CD14-positive monocyte (primary cell): ENCODE results near the gene DAPK2. TPM values are rescaled to one million over a fixed set of nuclear protein-coding genes. Genes with fewer than 3 reads are reported as not detected.

Experiments
- DNase-seq, 3 donors: peaks; one replicate each; pipeline ENCODE4 v3.0.0-alpha.2; 2011 to 2022
- H2AFZ ChIP-seq: 2 replicates; pipeline ENCODE4 v1.6.0; 2012; ENCODE audit warnings: mild to moderate bottlenecking, low read depth, low read length, inconsistent platforms; ENCODE audit not compliant: insufficient read depth, poor library complexity, severe bottlenecking
- H3K27ac ChIP-seq, 2 donors: 1 replicate in 1 of 2; 2 replicates in 1 of 2; pipeline ENCODE4 v1.5.1; 2012 to 2013; ENCODE audit warnings: low read length in 2 of 2, control low read depth in 1 of 2, inconsistent platforms in 1 of 2, low read depth in 1 of 2, mild to moderate bottlenecking in 1 of 2
- H3K27me3 ChIP-seq, 2 donors: one replicate each; pipeline versions ENCODE4 v1.6.0 to v1.6.1; 2011 to 2013; ENCODE audit warnings: low read length in 2 of 2; ENCODE audit not compliant: control insufficient read depth in 2 of 2, insufficient read depth in 2 of 2
- H3K36me3 ChIP-seq, 2 donors: replicated peaks in 1 of 2; 1 replicate in 1 of 2; 2 replicates in 1 of 2; pipeline versions ENCODE4 v1.5.1 to v1.6.1; 2012 to 2013; ENCODE audit warnings: low read length in 2 of 2, control low read depth in 1 of 2, inconsistent platforms in 1 of 2, mild to moderate bottlenecking in 1 of 2; ENCODE audit not compliant: insufficient read depth in 2 of 2, control insufficient read depth in 1 of 2
- H3K4me1 ChIP-seq, 2 donors: 1 replicate in 1 of 2; 2 replicates in 1 of 2; pipeline versions ENCODE4 v1.5.1 to v1.6.1; 2012 to 2013; ENCODE audit warnings: low read length in 2 of 2, control low read depth in 1 of 2, inconsistent platforms in 1 of 2, mild to moderate bottlenecking in 1 of 2, moderate library complexity in 1 of 2; ENCODE audit not compliant: insufficient read depth in 2 of 2, control insufficient read depth in 1 of 2
- H3K4me2 ChIP-seq: replicated peaks from 2 replicates; pipeline ENCODE3; 2012; ENCODE audit warnings: low read length, moderate library complexity, mild to moderate bottlenecking; ENCODE audit not compliant: poor library complexity, severe bottlenecking; ENCODE audit errors: extremely low read depth
- H3K4me3 ChIP-seq, 3 experiments: fragments of 200-600 bp in 1 of 3; sonication (generic) in 1 of 3; replicated peaks in 1 of 3; 1 replicate in 2 of 3; 2 replicates in 1 of 3; pipeline ENCODE4 v1.5.1; 2011 to 2013; ENCODE audit warnings: low read length in 3 of 3, mild to moderate bottlenecking in 3 of 3, control low read depth in 2 of 3, low read depth in 2 of 3, inconsistent platforms in 1 of 3, moderate library complexity in 1 of 3
- H3K79me2 ChIP-seq: 2 replicates; pipeline ENCODE4 v1.6.0; 2012; ENCODE audit warnings: mild to moderate bottlenecking, control low read depth, inconsistent platforms, low read length, moderate library complexity; ENCODE audit not compliant: insufficient read depth
- H3K9ac ChIP-seq: 2 replicates; pipeline ENCODE4 v1.6.0; 2017; ENCODE audit warnings: low read length, mild to moderate bottlenecking; ENCODE audit not compliant: insufficient read depth, poor library complexity, severe bottlenecking
- H3K9me3 ChIP-seq, 2 donors: replicated peaks in 1 of 2; 1 replicate in 1 of 2; 2 replicates in 1 of 2; pipeline versions ENCODE4 v1.5.1 to v1.6.1; 2012 to 2013; ENCODE audit warnings: low read length in 2 of 2, control low read depth in 1 of 2; ENCODE audit not compliant: control insufficient read depth in 1 of 2, insufficient read depth in 1 of 2
- H4K20me1 ChIP-seq: 2 replicates; pipeline ENCODE4 v1.6.0; 2012; ENCODE audit warnings: mild to moderate bottlenecking, low read length, control low read depth, moderate library complexity; ENCODE audit not compliant: insufficient read depth
- H3K27ac Mint-ChIP-seq, 7 donors: one replicate each; pipeline ENCODE4 v1.8.0; 2020; ENCODE audit warnings: mild to moderate bottlenecking in 7 of 7, mixed read lengths in 7 of 7, moderate library complexity in 6 of 7, inconsistent platforms in 2 of 7
- H3K27me3 Mint-ChIP-seq, 3 donors: one replicate each; pipeline ENCODE4 v1.8.0; 2021 to 2022; ENCODE audit warnings: low read depth in 3 of 3, mild to moderate bottlenecking in 3 of 3, mixed read lengths in 3 of 3, moderate library complexity in 3 of 3, inconsistent platforms in 1 of 3
- H3K36me3 Mint-ChIP-seq, 2 donors: one replicate each; pipeline ENCODE4 v1.8.0; 2020; ENCODE audit warnings: mixed read lengths in 2 of 2, inconsistent platforms in 1 of 2, mild to moderate bottlenecking in 1 of 2
- H3K4me1 Mint-ChIP-seq: one replicate; pipeline ENCODE4 v1.8.0; 2020; ENCODE audit warnings: mild to moderate bottlenecking, mixed read lengths
- H3K4me3 Mint-ChIP-seq, 2 donors: one replicate each; pipeline ENCODE4 v1.8.0; 2020; ENCODE audit warnings: mild to moderate bottlenecking in 2 of 2, mixed read lengths in 2 of 2, moderate library complexity in 1 of 2
- H3K9me3 Mint-ChIP-seq, 7 donors: one replicate each; pipeline ENCODE4 v1.8.0; 2020 to 2022; ENCODE audit warnings: mixed read lengths in 7 of 7, mild to moderate bottlenecking in 6 of 7, moderate library complexity in 6 of 7, inconsistent platforms in 2 of 7
- WGBS: methylation state at CpG from one replicate; pipeline ENCODE4 v1.1.5; 2013; ENCODE audit warnings: missing lambda C conversion rate; ENCODE audit not compliant: insufficient coverage; 5-methylcytosine and 5-hydroxymethylcytosine counted together
- intact Hi-C, 2 donors: fragments of 100-400 bp; cut with micrococcal nuclease; formaldehyde crosslinking; loops; one replicate each; pipeline versions ENCODE4 v1.15.0 to v1.15.1; 2023
- polyA plus RNA-seq, 3 donors: library from polyadenylated mRNA; depleted of rRNA in 1 of 3; unstranded in 2 of 3; stranded (reverse) in 1 of 3; fragments of 300-500 nt in 2 of 3; fragments of >200 nt in 1 of 3; fragmentation: Illumina TruSeq in 2 of 3; gene quantifications; 1 replicate in 2 of 3; 2 replicates in 1 of 3; pipeline ENCODE4 v1.2.3, GENCODE V29; 2012 to 2021
- TF ChIP-seq, protein P1 (sequence below): fragments of 200-600 bp; IDR thresholded peaks from one replicate; pipeline ENCODE4 v1.8.0; 2022; ENCODE audit warnings: antibody characterized with exemption, mild to moderate bottlenecking

The DAPK2 gene
- polyA plus RNA-seq, 3 donors = 0.59 to 4.1 (median 2.1) TPM

DNA sequence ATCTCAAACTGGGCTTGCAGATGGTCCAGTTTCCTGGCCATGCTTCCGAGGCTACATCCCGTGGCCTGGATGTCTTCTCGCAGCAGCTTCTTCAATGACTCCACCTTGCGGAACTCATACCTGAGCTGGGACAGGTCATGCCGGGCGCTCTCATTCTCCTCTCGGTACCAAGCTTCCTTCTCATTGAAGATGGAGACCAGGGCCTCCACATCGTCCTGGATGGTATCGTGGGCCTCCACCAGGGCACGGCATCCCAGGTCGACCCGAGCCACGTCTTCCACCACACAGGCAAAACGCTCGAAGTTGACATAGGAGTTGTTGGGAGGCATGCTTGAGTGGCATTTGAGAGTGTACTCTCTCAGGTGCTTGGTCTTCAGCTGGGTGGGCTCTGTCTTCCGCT lies 123.4 kb downstream of the DAPK2 start:
- H3K4me2 ChIP-seq = no peak overlapping the region
- peaks cover 0 to 4% (median 2%) of the 10 kb centered on the region in 3 donors for H3K27me3 Mint-ChIP-seq
- H3K36me3 Mint-ChIP-seq = peaks cover 0 to 4% of the 10 kb centered on the region in 2 donors
- H4K20me1 ChIP-seq = no peaks in the 10 kb centered on the region
- no peak overlapping the region for H3K4me3 ChIP-seq
- WGBS = 100% methylated on average over 8 of the region's 16 CpGs
- no peaks in the 10 kb centered on the region for H3K4me1 ChIP-seq
- TF ChIP-seq, protein P1, sequence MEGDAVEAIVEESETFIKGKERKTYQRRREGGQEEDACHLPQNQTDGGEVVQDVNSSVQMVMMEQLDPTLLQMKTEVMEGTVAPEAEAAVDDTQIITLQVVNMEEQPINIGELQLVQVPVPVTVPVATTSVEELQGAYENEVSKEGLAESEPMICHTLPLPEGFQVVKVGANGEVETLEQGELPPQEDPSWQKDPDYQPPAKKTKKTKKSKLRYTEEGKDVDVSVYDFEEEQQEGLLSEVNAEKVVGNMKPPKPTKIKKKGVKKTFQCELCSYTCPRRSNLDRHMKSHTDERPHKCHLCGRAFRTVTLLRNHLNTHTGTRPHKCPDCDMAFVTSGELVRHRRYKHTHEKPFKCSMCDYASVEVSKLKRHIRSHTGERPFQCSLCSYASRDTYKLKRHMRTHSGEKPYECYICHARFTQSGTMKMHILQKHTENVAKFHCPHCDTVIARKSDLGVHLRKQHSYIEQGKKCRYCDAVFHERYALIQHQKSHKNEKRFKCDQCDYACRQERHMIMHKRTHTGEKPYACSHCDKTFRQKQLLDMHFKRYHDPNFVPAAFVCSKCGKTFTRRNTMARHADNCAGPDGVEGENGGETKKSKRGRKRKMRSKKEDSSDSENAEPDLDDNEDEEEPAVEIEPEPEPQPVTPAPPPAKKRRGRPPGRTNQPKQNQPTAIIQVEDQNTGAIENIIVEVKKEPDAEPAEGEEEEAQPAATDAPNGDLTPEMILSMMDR = no peak
- no peaks in the 10 kb centered on the region for H3K79me2 ChIP-seq
- H2AFZ ChIP-seq = no peak overlapping the region
- no peak for DNase-seq
- H3K9me3 Mint-ChIP-seq = peaks cover 0 to 2% (median 0%) of the 10 kb centered on the region in 7 donors
- H3K9ac ChIP-seq = no peak overlapping the region
- H3K36me3 ChIP-seq = no peaks in the 10 kb centered on the region
- H3K27ac ChIP-seq = no peak overlapping the region
- intact Hi-C loops = no loop called here
- peaks cover 3% of the 10 kb centered on the region for H3K4me1 Mint-ChIP-seq
- no peaks in the 10 kb centered on the region for H3K9me3 ChIP-seq
- no peak overlapping the region for H3K27ac Mint-ChIP-seq
- no peaks in the 10 kb centered on the region for H3K27me3 ChIP-seq
- no peak overlapping the region for H3K4me3 Mint-ChIP-seq

DNA sequence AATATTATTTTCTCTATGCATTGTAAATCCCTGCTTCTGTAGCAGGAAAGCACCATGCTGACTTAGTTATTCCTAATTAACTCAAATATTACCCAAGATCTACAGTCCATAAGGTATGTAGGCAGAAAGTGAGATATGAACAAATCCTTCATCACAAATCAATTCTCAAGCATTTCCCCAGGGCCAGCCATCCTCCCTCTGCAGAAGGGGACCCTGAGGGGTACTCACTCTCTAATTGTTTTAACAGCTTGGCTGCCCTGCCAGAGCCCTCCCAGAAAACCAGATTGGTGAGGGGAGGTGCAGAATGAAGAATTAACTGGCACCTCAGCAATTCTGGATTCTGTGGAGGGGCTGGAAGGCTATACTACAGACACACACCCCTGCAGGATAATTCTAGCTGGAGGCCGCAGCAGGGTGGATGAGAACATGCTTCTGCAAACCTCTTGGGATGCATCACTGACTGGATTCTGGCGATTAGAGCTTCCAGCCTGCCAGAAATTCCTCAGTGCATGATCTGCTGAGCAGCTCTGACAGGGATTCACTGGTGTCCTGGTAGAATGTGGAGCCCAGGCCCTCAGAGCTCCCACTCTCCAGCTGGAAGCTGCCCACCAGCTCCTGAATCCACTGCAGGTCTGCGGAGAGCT lies 123.9 kb downstream of the DAPK2 start:
- no peak overlapping the region for H3K27ac Mint-ChIP-seq
- H3K4me1 ChIP-seq = no peaks in the 10 kb centered on the region
- H3K27me3 ChIP-seq = no peaks in the 10 kb centered on the region
- peaks cover 0 to 4% of the 10 kb centered on the region in 2 donors for H3K36me3 Mint-ChIP-seq
- no peak overlapping the region for H3K4me2 ChIP-seq
- H3K9me3 Mint-ChIP-seq = peaks cover 0 to 2% (median 0%) of the 10 kb centered on the region in 7 donors
- no peak overlapping the region for H2AFZ ChIP-seq
- H3K9me3 ChIP-seq = no peaks in the 10 kb centered on the region
- intact Hi-C loops = no loop called here
- TF ChIP-seq, protein P1 = no peak
- H4K20me1 ChIP-seq = no peaks in the 10 kb centered on the region
- no peak overlapping the region for H3K4me3 Mint-ChIP-seq
- no peak overlapping the region for H3K9ac ChIP-seq
- peaks cover 3% of the 10 kb centered on the region for H3K4me1 Mint-ChIP-seq
- no peak overlapping the region for H3K4me3 ChIP-seq
- H3K27me3 Mint-ChIP-seq = peaks cover 0 to 5% (median 2%) of the 10 kb centered on the region in 3 donors
- no peak overlapping the region for H3K27ac ChIP-seq
- no peaks in the 10 kb centered on the region for H3K79me2 ChIP-seq
- DNase-seq = no peak
- 100% methylated on average over 3 of the region's 3 CpGs for WGBS
- no peaks in the 10 kb centered on the region for H3K36me3 ChIP-seq
